Ishikawa (cell line): ENCODE measurements around the gene C17orf100.

ENCODE experiments used
- CEBPB ChIP-seq: IDR thresholded peaks from 2 replicates; pipeline ENCODE4 v1.6.1; 2012
- CREB1 ChIP-seq: IDR thresholded peaks from 2 replicates; pipeline ENCODE4 v1.6.1; 2012; ENCODE audit warnings: low read depth
- EGR1 ChIP-seq: IDR thresholded peaks from 2 replicates; pipeline ENCODE4 v1.6.1; 2012
- EP300 ChIP-seq: IDR thresholded peaks from 2 replicates; pipeline ENCODE4 v1.6.1; 2012; ENCODE audit warnings: borderline replicate concordance
- FOXM1 ChIP-seq: IDR thresholded peaks from 2 replicates; pipeline ENCODE4 v1.6.1; 2012; ENCODE audit warnings: low read depth, borderline replicate concordance
- MAX ChIP-seq: IDR thresholded peaks from 2 replicates; pipeline ENCODE4 v1.6.1; 2012
- NFIC ChIP-seq: IDR thresholded peaks from 2 replicates; pipeline ENCODE4 v1.6.1; 2012
- RAD21 ChIP-seq: IDR thresholded peaks from 2 replicates; pipeline ENCODE4 v1.6.1; 2012; ENCODE audit warnings: low read depth
- REST ChIP-seq: IDR thresholded peaks from 2 replicates; pipeline ENCODE4 v1.6.1; 2012; ENCODE audit warnings: low read depth, mild to moderate bottlenecking
- TAF1 ChIP-seq: IDR thresholded peaks from 2 replicates; pipeline ENCODE4 v1.6.1; 2012; ENCODE audit warnings: low read depth, mild to moderate bottlenecking
- TCF12 ChIP-seq: IDR thresholded peaks from 2 replicates; pipeline ENCODE4 v1.6.1; 2012; ENCODE audit warnings: low read depth
- TEAD4 ChIP-seq: IDR thresholded peaks from 2 replicates; pipeline ENCODE4 v1.6.1; 2012
- USF1 ChIP-seq: IDR thresholded peaks from 2 replicates; pipeline ENCODE4 v1.6.1; 2012
- YY1 ChIP-seq: IDR thresholded peaks from 2 replicates; pipeline ENCODE4 v1.6.1; 2012; ENCODE audit warnings: low read depth
- ZBTB7A ChIP-seq: IDR thresholded peaks from 2 replicates; pipeline ENCODE4 v1.6.1; 2012; ENCODE audit warnings: low read depth

C17orf100 gene

GRCh38 chr17:6695565-6695964 is 44.0 kb downstream of the C17orf100 start:
- TF ChIP-seq TAF1 (no peak), FOXM1 (no peak), REST (no peak), RAD21 (no peak), MAX (no peak), CEBPB (no peak), NFIC (no peak), EP300 (no peak), TEAD4 (no peak), EGR1 (no peak)

- TF ChIP-seq RAD21 (no peak), EP300 (no peak), ZBTB7A (no peak), TCF12 (no peak), MAX (no peak), TEAD4 (no peak), CREB1 (no peak), CEBPB (no peak), YY1 (no peak), USF1 (no peak), FOXM1 (no peak), EGR1 (no peak), NFIC (no peak), REST (no peak), TAF1 (no peak)
These were observed 45.3 kb downstream of the C17orf100 start for GRCh38 chr17:6696906-6697305.

GRCh38 chr17:6698004-6698403 is 46.4 kb downstream of the C17orf100 start:
- TF ChIP-seq TEAD4 (no peak), CREB1 (no peak), REST (no peak), CEBPB (no peak), RAD21 (no peak), USF1 (no peak), ZBTB7A (no peak), YY1 (no peak), TAF1 (no peak)

- TF ChIP-seq NFIC (no peak), EGR1 (no peak), RAD21 (no peak), TCF12 (no peak), REST (no peak), EP300 (no peak), TEAD4 (no peak), ZBTB7A (no peak), CEBPB (no peak), TAF1 (no peak), USF1 (no peak), YY1 (no peak), MAX (no peak), CREB1 (no peak), FOXM1 (no peak)
These were observed 48.7 kb downstream of the C17orf100 start for GRCh38 chr17:6699997-6700947.
